H9 (cell line): ENCODE data around the gene NAPEPLD. TPM values are rescaled to one million over a fixed set of nuclear protein-coding genes. Genes with fewer than 3 reads are reported as not detected.
"Not testable (repeated sequence)": the region's sequence is repeated elsewhere in the genome, so short reads cannot be mapped to it uniquely, and the experiment has no call there.

Experiments
- DNase-seq: peaks from one replicate; pipeline ENCODE4 v3.0.0-alpha.2; 2017
- H2AFZ ChIP-seq: one replicate; pipeline ENCODE4 v1.6.1; 2013; ENCODE audit warnings: mild to moderate bottlenecking, low read length, control low read depth, moderate library complexity
- H2AK5ac ChIP-seq: 2 replicates; pipeline ENCODE4 v1.6.1; 2013; ENCODE audit warnings: low read length, control low read depth, mixed read lengths; ENCODE audit not compliant: insufficient read length
- H2BK120ac ChIP-seq: one replicate; pipeline ENCODE4 v1.6.1; 2013; ENCODE audit warnings: low read depth, mild to moderate bottlenecking, low read length, control low read depth, inconsistent platforms; ENCODE audit not compliant: poor library complexity, severe bottlenecking
- H2BK12ac ChIP-seq: 2 replicates; pipeline ENCODE4 v1.6.1; 2013; ENCODE audit warnings: low read length, control low read depth, mixed read lengths, low read depth; ENCODE audit not compliant: insufficient read length
- H2BK15ac ChIP-seq: 2 replicates; pipeline ENCODE4 v1.6.1; 2013; ENCODE audit warnings: low read depth, low read length, control low read depth
- H2BK20ac ChIP-seq: one replicate; pipeline ENCODE4 v1.6.1; 2013; ENCODE audit warnings: low read depth, mild to moderate bottlenecking, low read length, control low read depth, inconsistent platforms; ENCODE audit not compliant: poor library complexity, severe bottlenecking
- H2BK5ac ChIP-seq: 2 replicates; pipeline ENCODE4 v1.6.1; 2013; ENCODE audit warnings: low read length, control low read depth, mixed read lengths; ENCODE audit not compliant: insufficient read length
- H3K14ac ChIP-seq: 2 replicates; pipeline ENCODE4 v1.6.1; 2013; ENCODE audit warnings: low read length, control low read depth; ENCODE audit not compliant: insufficient read depth
- H3K18ac ChIP-seq: 2 replicates; pipeline ENCODE4 v1.6.1; 2013; ENCODE audit warnings: low read depth, mild to moderate bottlenecking, mixed read lengths, low read length, control low read depth; ENCODE audit not compliant: insufficient read length
- H3K23ac ChIP-seq: 2 replicates; pipeline ENCODE4 v1.6.1; 2013; ENCODE audit warnings: low read length, control low read depth, mixed read lengths, low read depth; ENCODE audit not compliant: insufficient read length
- H3K23me2 ChIP-seq: 2 replicates; pipeline ENCODE4 v1.6.1; 2013; ENCODE audit warnings: low read depth, mild to moderate bottlenecking, mixed read lengths, low read length, control low read depth; ENCODE audit not compliant: insufficient read length, poor library complexity, severe bottlenecking
- H3K27ac ChIP-seq: 2 replicates; pipeline ENCODE4 v1.5.1; 2013; ENCODE audit warnings: low read length, control low read depth, mixed read lengths, low read depth; ENCODE audit not compliant: insufficient read length
- H3K27me3 ChIP-seq: 2 replicates; pipeline ENCODE4 v1.6.1; 2013; ENCODE audit warnings: low read length, control low read depth, inconsistent platforms; ENCODE audit not compliant: insufficient read depth
- H3K4ac ChIP-seq: 2 replicates; pipeline ENCODE4 v1.6.1; 2013; ENCODE audit warnings: low read depth, mild to moderate bottlenecking, control low read depth, inconsistent platforms, low read length, moderate library complexity
- H3K4me1 ChIP-seq: 2 replicates; pipeline ENCODE4 v1.6.1; 2013; ENCODE audit warnings: low read length, control low read depth, inconsistent platforms; ENCODE audit not compliant: insufficient read depth
- H3K4me2 ChIP-seq: 2 replicates; pipeline ENCODE4 v1.6.1; 2013; ENCODE audit warnings: low read length, control low read depth, mixed read lengths; ENCODE audit not compliant: insufficient read length, insufficient read depth
- H3K56ac ChIP-seq: 2 replicates; pipeline ENCODE4 v1.6.1; 2013; ENCODE audit warnings: low read depth, mild to moderate bottlenecking, mixed read lengths, low read length, control low read depth; ENCODE audit not compliant: insufficient read length
- H3K79me1 ChIP-seq: 2 replicates; pipeline ENCODE4 v1.6.1; 2013; ENCODE audit warnings: low read depth, mild to moderate bottlenecking, moderate library complexity, low read length, control low read depth, inconsistent platforms; ENCODE audit not compliant: insufficient read depth, poor library complexity, severe bottlenecking
- H3K79me2 ChIP-seq: 2 replicates; pipeline ENCODE4 v1.6.1; 2013; ENCODE audit warnings: low read length, control low read depth, inconsistent platforms; ENCODE audit not compliant: insufficient read depth
- H3K9ac ChIP-seq: 2 replicates; pipeline ENCODE4 v1.6.1; 2013; ENCODE audit warnings: low read length, control low read depth, mixed read lengths; ENCODE audit not compliant: insufficient read length; ENCODE audit errors: extremely low read depth
- H3K9me3 ChIP-seq: one replicate; pipeline ENCODE4 v1.6.1; 2013; ENCODE audit warnings: low read depth, low read length, inconsistent platforms; ENCODE audit not compliant: control insufficient read depth
- H3T11ph ChIP-seq: one replicate; pipeline ENCODE4 v1.6.1; 2013; ENCODE audit warnings: mild to moderate bottlenecking, low read length, control low read depth, inconsistent platforms
- H4K20me1 ChIP-seq: one replicate; pipeline ENCODE4 v1.6.1; 2013; ENCODE audit not compliant: control insufficient read depth, insufficient read length, insufficient read depth
- H4K5ac ChIP-seq: 2 replicates; pipeline ENCODE4 v1.6.1; 2013; ENCODE audit warnings: low read depth, mild to moderate bottlenecking, mixed read lengths, low read length, control low read depth; ENCODE audit not compliant: insufficient read length
- H4K8ac ChIP-seq: replicated peaks from 2 replicates; pipeline ENCODE4 v1.6.1; 2013; ENCODE audit warnings: low read length, control low read depth, mixed read lengths, low read depth; ENCODE audit not compliant: insufficient read length
- H4K91ac ChIP-seq: 2 replicates; pipeline ENCODE4 v1.6.1; 2013; ENCODE audit warnings: low read depth, mild to moderate bottlenecking, moderate library complexity, mixed read lengths, low read length, control low read depth; ENCODE audit not compliant: insufficient read length
- H3K27ac Mint-ChIP-seq, 3 experiments: 2 replicates in 2 of 3; 3 replicates in 1 of 3; pipeline ENCODE4 v1.8.0; 2020 to 2021; ENCODE audit warnings: mixed read lengths in 3 of 3, mild to moderate bottlenecking in 1 of 3, moderate library complexity in 1 of 3
- H3K27me3 Mint-ChIP-seq: 2 replicates; pipeline ENCODE4 v1.8.0; 2021; ENCODE audit warnings: low read depth, mild to moderate bottlenecking, moderate library complexity, mixed read lengths
- H3K36me3 Mint-ChIP-seq, 3 experiments: 2 replicates in 2 of 3; 3 replicates in 1 of 3; pipeline ENCODE4 v1.8.0; 2020 to 2021; ENCODE audit warnings: low read depth in 3 of 3, mixed read lengths in 3 of 3; ENCODE audit not compliant: insufficient read depth in 1 of 3
- H3K4me1 Mint-ChIP-seq, 2 experiments: 2 replicates each; pipeline ENCODE4 v1.8.0; 2020; ENCODE audit warnings: mixed read lengths in 2 of 2
- H3K4me3 Mint-ChIP-seq, 2 experiments: 2 replicates in 1 of 2; 3 replicates in 1 of 2; pipeline ENCODE4 v1.8.0; 2020 to 2021; ENCODE audit warnings: mild to moderate bottlenecking in 2 of 2, mixed read lengths in 2 of 2, moderate library complexity in 1 of 2
- H3K9me3 Mint-ChIP-seq, 2 experiments: 2 replicates in 1 of 2; 3 replicates in 1 of 2; pipeline ENCODE4 v1.8.0; 2020; ENCODE audit warnings: mild to moderate bottlenecking in 2 of 2, mixed read lengths in 2 of 2, moderate library complexity in 1 of 2
- WGBS: extraction: QIAGEN DNeasy Blood & Tissue Kit; methylation state at CpG from one replicate; pipeline ENCODE4 v1.1.7; 2013; ENCODE audit warnings: missing lambda C conversion rate, low lambda C conversion rate, mixed read lengths; ENCODE audit not compliant: insufficient read length; ENCODE audit errors: extremely low coverage; 5-methylcytosine and 5-hydroxymethylcytosine counted together
- total RNA-seq: library from RNA; stranded (reverse); gene quantifications from 2 replicates; pipeline ENCODE4 v1.2.1, GENCODE V29; 2021

Gene NAPEPLD
- total RNA-seq, 1 experiment from 2014 or later: 9.3 TPM

GRCh38 chr7:103161998-103162616 is 13.2 kb upstream of the NAPEPLD start:
- H3K56ac ChIP-seq, H2BK20ac ChIP-seq, H4K20me1 ChIP-seq, H3K79me2 ChIP-seq, H3T11ph ChIP-seq, H3K27me3 ChIP-seq, H3K4ac ChIP-seq, H2AFZ ChIP-seq, H3K4me1 Mint-ChIP-seq, H3K18ac ChIP-seq, H4K8ac ChIP-seq, H4K5ac ChIP-seq, H2BK15ac ChIP-seq, H3K27ac Mint-ChIP-seq, H2AK5ac ChIP-seq, H3K23me2 ChIP-seq, H4K91ac ChIP-seq, H3K4me1 ChIP-seq, H2BK5ac ChIP-seq, H2BK12ac ChIP-seq, H3K9me3 ChIP-seq, H3K27me3 Mint-ChIP-seq, H2BK120ac ChIP-seq, H3K9me3 Mint-ChIP-seq, H3K27ac ChIP-seq, H3K4me2 ChIP-seq, H3K4me3 Mint-ChIP-seq, H3K79me1 ChIP-seq, H3K9ac ChIP-seq, H3K36me3 Mint-ChIP-seq, DNase-seq, H3K14ac ChIP-seq, H3K23ac ChIP-seq: not testable (repeated sequence)
- 100% methylated on average over 1 of the region's 3 CpGs for WGBS

DNA sequence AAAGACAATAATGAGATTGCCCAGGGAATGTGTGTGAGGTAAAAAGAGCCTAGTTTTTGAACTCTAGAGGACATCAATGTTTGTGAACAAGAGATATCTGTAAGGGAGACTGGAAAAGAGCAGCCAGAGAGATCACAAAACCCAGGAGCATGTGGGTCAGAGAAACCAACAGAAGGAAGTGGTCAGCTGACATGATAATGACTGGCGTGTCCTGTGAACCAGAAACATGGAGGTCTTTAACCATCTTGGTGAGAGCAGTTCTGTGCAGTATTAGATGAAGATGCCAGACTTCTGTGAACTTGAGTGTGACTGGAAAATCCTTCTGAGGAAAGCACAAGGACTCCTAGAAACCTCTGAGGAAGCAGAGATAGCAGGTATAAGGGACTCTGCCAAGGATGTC is 10.2 kb upstream of the NAPEPLD start:
- H3K23me2 ChIP-seq, H2BK120ac ChIP-seq, H3K4me2 ChIP-seq, H3K27ac Mint-ChIP-seq, H3K36me3 Mint-ChIP-seq, H3K14ac ChIP-seq, H4K5ac ChIP-seq, H3K79me1 ChIP-seq, H3K27me3 ChIP-seq, DNase-seq, H2AK5ac ChIP-seq, H3K79me2 ChIP-seq, H4K8ac ChIP-seq, H2AFZ ChIP-seq, H4K91ac ChIP-seq, H3K4me1 ChIP-seq, H3K9me3 ChIP-seq, H3K4me1 Mint-ChIP-seq, H3K27me3 Mint-ChIP-seq, H3K56ac ChIP-seq, H2BK15ac ChIP-seq, H3K27ac ChIP-seq, H2BK12ac ChIP-seq, H3K18ac ChIP-seq, H3K4ac ChIP-seq, H3K9ac ChIP-seq, H3T11ph ChIP-seq, H3K23ac ChIP-seq, H2BK5ac ChIP-seq, H2BK20ac ChIP-seq, H4K20me1 ChIP-seq, H3K9me3 Mint-ChIP-seq, H3K4me3 Mint-ChIP-seq: not testable (repeated sequence)
- WGBS: no CpG with 5 or more reads among the region's 1 CpG
